CD1c-positive myeloid dendritic cell (primary cell): Measurements from ENCODE around the gene CACNA2D2.

Experiments used
- DNase-seq: peaks from one replicate; pipeline ENCODE4 v3.0.0-alpha.2; 2016; ENCODE audit errors: extremely low spot score

The CACNA2D2 gene

DNA sequence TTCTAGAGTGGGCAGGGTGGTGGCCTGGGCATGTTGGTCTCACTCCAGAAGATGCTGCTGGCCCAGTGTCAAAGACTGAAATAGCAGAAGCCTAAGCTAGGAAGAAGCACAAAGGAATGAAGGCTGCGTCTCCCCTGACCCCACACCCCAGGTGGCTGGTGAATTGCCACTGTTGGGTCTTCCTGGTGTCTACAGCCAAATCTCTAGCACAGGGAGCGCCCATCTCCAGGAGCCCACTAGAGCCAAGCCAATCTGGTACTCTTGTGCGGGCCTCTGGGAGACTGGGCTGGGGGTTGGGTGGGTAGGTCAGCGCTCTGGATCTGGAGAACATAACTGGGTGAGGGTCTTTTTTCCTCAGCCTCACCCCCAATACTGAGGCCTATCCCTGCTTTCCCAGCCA, 176.3 kb downstream of the CACNA2D2 start:
- DNase-seq, result no peak

DNA sequence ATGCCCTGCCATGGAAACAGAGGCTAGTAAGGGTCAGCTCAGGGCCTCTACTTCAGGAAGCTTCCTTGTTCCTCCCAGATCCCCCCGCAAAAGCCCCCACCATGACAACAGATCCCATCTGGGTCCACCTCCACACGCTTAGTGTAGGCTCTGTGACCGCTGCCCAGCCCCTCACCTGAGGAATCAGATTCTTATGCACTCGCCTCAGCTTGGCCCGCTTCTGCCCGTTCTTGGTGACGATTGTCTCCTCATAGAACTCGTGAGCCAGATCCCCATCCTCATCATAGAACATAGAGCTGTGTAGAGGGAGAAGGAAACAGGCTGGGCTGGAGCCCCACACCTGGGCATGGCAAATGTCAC, 177.3 kb downstream of the CACNA2D2 start:
- DNase-seq, result no peak

DNA sequence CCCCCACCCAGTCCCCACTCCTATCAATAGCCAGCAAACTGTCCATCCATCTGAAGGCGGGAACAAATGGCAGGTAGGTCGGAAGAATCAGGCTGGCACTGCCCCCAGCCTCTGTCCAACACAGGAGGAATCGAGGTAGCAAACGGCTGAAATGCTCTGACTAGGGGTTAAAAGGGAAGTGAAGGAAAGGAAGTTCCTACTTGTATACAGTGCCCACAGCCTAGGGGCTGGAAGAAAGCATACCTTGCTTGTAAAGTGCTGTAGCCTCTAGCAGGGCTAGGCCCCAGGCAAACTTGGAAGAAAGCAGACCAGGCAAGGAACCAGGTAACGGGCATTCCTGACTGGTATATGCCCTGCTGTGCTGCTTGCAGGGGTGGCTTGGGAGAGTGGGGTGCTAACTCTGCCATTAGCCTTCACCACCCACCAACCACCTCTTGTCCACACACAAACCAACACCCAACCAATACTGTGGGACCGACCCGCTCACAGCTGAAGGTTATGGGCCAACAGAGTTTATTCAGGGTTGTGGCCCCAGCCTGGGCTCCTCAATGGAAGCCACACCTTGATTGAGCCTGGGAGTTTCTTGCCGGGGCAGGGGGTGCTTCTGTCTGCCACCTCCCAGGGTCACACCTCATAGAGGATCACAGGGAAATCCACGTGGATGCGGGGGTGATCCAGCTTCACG, 177.8 kb downstream of the CACNA2D2 start:
- peak; percentile 36 for DNase-seq

DNA sequence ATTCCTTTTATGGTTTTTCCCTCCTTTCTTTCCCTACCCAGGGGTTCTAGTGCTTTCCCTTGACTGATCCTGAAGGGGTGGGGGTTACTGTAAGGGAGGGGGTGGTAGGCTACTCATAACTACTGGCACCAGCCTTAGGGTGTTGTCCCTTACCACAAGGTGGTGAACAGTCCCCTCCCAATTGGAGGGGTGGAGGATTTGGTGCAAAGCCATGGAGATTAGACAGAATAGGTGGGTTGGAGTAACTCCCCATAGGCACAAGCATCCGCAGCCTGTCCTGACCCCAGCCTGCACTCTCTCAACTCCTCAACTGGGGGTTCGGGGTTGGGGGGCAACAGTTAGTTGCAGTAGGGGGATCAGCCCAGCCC, 178.3 kb downstream of the CACNA2D2 start:
- DNase-seq, result no peak

DNA sequence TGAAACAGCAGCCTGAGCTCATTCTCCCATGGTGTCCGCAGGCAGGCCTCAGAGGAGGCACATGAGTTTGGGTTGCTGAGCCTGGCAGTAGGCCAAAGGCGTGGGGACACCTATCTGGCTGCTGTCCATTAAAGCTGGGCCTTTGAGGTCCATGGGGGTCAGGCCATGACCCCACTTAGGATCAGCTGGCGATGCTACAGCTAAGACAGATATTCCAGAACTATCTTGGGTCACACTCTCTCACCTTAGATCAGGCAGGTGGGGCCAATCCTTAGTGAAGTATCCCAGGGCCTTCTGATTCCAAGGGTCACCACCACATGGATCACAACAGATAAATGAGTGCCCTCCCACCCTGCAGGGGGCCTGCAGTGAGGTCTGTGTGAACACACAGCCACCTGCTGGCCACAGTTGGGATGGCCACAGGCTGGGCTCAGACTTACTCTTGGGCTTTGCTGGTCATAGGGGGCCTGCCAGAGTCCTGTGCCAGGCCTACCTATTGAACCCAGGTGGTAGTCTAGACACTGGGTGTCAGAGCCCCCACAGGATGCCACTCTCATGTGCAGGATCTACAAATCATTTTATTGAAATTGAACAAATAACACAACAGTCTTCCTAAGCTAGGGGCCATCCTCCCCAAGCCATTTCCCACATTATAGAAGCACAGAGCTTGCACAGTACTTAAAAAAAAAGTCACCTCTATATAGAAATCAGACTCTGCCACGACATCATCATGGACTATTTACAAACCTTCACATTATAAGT, 178.9 kb downstream of the CACNA2D2 start:
- peak; percentile 64 for DNase-seq

DNA sequence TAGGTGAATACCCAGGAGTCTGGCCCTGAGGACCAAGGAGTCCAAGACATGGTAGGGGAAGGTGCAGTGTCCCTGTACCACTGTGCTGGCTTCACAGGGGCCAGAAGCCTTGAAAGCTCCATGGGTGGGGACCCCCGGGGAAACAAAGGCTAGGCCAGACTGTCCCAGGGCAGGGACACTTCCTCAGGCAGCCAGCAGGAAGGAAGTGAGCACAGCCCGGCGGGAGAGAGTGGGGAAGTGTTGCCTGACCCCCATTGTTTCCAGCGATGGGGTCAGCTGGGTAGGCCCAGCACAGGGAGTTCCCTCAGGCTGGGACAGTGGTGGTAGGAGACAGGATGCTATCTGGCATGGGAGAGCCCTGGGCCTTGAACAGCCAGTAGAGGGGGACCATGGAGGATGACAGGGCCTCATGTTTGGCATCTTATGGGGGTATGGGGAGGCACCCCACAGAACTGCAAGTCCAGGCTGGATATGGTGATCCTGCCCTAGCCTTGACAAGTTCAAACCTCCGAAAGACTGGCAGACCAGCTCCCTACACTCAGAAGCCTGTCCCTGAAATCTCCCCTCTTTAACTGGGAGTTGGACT, 179.7 kb downstream of the CACNA2D2 start:
- peak; percentile 32 for DNase-seq

DNA sequence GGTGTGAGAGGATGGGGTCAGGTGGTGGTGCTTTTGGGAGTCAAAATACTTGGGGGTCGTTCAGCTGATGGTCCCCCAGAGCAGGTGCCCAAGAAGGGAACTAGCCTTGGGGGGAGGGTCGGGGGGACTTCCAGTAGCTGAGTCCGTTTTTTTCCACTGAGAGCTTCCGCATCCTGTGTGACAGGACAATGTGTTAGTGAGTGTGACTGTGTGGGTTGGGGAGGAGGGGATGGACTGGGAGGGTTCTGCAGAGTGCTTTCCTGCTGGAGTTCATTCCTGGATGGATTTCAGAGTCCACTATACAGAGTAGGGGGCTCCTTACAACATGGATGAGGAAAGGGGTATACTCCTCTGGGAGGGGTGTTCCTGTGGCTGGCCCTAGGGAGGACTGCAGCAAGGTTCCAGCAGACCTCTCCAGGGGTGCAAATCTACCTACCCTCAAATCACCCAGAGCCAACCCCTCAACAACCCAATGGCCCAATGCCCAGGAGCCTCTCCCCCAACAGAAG, 180.3 kb downstream of the CACNA2D2 start:
- peak; percentile 55 for DNase-seq

DNA sequence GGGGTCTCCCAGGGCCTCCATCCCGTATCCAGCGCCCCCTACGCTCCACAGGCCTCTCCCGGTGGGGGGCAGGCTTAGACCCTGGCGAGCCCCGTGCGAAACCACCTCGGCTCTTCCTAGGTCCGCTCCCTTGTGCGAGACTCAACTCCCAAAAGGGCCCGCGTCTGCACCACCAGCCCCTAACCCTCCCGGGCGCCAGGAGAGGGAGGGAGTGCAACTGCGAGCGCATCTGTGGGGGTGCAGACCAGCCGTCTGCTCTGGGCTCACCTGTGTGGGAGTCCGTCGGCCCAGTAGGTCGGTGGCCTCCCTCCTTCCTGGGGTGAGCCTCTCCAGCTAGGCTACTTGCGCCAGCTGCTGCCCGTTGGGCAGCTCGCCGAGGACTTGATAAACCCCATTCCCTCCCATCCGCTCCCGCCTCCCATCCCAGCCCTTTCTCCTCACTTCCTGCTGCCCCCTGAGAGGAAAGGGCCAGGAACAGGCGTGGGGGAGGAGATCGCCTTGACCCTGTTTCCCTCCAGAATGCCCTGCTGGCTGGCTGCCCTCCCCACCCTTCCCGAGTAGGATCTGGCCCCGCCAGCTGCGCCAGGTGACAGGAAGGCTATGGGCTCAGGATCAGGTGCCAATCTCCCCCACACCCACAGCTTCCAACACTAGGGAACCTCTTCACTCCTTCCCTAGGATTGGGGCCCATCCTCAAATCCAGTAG, 180.9 kb downstream of the CACNA2D2 start, which contains the start of gene HYAL2:
HYAL2 (minus strand) TSS at position 360 of the 706 bp plus-strand sequence. CDS start 2,256 bp downstream, outside the sequence.
- DNase-seq, result no peak

DNA sequence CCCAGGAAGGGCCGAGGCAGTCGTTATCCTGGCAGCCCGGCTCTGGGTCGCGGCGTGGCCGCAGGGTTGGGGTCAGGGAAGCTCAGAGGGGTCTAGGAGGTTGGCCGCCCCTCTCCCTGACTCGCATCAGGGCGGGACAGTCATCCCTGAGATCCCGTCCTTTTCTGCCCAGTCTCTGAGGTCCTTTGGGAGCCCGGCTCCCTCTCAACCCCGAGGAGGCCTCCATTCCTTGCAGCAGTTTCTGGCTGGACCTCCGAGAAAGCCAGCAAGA, 181.4 kb downstream of the CACNA2D2 start:
- DNase-seq, result no peak

DNA sequence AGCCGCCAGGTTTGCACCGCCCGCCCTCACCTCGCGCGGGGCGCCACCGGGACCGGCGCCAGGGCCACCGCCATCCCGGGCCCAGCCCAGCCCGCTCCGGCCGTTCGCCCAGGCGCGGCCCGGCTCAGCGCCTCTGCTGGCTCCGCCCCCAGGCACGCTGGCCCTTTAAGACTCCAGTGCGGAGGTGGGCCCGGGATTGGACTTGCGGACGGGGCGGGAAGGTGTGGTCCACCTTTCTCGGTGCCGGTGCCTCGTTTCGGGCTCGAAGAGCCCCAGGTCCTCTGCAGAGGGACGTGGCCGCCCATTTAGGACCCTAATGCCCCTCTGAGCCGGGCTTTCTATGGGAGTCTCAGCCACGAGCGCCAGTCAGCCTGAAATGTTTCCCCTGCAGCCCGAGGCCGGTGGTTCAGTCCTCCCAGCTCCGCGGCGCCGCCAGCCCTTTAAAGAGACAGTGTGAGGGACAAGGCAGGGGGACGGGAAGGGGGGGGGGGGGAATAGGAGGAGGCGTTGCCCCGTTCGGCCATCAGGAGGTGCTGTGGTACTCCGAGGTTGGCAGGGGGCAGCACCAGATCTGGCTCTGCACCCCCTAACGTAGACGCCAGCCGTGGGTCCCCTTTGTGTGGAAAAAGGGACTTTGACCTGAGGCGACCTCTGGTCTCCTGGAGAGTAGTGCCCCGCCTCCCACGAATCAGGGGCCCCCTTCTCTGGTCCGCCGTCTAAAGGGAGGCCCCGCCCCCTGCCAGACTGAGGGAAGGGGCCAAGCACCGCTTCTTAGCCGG, 181.9 kb downstream of the CACNA2D2 start:
- peak; percentile 87 for DNase-seq

DNA sequence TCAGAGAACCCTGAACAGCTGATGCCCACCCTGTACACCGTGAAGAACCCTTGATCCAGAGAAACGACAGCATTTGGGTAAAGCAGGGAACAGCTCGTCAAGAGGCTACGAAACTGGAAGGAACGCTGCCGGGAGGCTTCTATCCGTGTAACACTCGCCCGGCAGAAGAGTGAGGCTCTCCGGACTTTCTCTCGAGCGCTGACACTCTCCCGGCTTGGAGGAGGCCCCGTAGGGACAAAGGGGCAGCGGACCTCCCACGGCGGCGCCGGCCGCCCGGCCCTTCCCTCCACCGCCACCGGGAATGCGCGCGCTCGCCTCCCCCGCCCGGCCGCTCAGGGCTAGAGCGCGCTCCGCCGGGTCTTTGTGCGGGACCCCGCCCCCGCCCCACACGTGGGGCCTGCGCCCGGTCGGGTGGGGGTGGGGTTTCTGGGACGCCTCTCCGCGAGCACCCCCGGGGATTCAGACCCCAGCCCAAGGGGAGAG, 182.5 kb downstream of the CACNA2D2 start:
- peak; percentile 74 for DNase-seq

DNA sequence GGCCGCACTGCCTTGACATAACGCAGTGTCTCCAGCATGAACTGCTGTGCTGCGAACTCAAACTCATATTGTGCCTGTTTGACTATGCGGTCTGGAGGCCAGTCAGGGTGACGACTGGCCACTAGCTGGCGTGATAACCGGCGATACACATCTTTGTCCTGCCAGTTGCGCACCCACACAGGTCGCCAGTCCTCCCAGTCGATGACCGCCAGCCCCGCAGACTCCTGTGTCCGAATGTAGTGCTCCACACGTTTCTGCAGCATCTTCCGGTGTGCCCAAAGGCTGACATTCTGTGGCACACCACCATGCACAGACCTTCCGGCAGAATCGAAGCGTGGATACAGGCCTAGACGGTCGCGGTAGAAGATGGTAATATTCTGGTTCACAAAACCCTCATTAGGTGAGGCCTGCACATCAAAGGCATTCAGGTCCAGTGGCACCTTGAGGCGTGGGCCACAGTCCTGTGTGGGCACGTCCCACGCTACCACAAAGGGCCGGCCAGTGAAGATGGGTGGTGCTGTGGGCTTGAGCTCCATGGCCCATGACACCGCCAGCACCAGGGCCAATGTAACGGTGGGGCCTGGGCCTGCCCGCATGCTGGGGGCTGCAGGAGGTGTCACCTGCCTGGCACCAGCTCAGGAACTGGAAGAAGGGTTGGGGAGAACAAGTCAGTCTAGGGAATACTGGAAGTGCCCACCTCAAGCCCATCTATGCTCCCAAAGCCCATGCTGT, 183.4 kb downstream of the CACNA2D2 start:
- no peak for DNase-seq

DNA sequence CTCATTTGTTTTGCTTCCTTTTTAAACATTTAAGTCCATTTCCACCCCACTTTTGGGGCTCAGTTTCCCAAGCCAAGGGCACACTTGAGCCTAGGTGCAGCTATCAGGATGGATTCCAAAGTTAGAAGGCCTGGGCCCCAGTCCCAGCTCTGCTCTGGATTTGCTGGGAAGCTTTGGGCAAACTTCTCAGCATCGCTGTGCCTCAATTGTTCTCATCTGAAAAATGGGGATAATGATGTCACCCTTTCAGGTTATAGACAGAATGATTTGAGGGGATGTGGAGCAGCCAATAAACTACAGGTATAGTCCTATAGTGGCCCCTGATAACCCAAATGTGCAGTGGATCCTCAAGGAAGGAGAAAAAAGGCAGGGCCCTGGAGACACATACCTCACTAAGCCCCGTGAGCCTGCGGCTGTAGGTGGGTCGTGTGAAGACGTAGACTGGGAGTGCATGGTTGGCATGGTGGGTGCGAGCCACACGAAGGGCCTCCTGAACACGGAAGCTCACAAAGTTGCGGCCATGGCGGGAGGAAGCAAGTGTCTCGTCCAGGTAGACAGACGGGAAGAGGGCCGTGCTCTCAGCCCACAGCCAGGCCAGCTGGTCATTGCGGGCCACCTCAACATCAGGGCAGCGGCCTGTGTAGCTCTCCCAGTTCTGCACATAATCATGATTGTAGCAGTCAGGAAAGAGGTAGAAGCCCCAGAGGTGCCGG, 184.1 kb downstream of the CACNA2D2 start:
- DNase-seq, result no peak

DNA sequence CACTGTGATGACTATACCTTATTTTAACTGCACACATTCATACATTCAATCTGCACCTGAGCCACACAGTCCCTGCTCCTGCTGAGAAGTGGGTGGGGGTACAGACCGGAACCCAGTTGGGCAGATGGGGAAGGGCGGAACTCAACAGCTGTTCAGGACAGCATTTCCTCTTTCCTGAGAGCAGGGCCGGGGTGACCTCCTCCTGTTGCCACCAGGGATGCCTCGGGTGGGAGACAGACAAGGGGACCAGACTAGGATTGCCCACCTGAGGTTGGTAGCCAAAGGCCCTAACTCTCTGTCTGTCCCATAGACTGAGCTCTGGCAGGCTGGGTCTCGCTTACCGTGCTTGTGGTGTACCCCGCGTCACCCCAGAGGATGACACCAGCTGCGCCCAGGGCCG, 184.8 kb downstream of the CACNA2D2 start:
- peak; percentile 51 for DNase-seq

DNA sequence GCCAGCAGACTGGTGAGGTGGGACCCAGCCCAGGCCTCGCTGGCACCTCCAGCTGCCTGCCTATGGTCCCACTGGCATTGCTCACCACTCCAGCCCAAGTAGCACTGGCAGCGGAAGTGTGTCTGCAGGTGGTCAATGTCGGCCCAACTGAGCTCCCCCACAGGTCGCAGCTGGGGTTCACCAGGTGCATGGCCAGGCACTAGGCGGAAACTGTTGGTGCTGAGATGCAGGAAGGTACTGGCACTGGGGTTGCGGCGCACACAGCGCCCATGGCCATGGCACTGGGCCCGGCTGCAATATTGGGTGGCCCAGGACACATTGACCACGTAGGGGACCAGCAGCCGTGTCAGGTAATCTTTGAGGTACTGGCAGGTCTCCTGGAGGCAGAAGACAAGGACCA, 185.3 kb downstream of the CACNA2D2 start:
- no peak for DNase-seq

DNA sequence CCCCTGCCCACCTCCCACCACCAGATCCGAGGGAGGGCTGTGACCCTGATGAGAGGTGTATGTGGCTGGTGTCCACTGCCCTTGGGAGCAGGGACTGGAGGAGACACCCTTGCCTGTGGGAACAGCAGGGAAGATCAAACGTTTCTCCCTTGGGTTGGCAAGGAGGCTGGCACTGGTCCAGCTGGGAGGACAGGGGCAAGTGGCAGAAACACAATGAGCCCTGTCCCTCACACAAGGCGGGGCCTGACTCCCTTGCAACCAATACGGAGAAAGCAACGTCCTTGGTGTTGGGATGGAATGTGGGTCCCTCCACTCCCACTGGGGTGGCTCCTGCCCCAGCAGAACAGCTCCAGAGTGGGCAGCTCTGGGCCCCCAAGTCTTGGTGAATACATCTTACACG, 186.1 kb downstream of the CACNA2D2 start:
- no peak for DNase-seq

DNA sequence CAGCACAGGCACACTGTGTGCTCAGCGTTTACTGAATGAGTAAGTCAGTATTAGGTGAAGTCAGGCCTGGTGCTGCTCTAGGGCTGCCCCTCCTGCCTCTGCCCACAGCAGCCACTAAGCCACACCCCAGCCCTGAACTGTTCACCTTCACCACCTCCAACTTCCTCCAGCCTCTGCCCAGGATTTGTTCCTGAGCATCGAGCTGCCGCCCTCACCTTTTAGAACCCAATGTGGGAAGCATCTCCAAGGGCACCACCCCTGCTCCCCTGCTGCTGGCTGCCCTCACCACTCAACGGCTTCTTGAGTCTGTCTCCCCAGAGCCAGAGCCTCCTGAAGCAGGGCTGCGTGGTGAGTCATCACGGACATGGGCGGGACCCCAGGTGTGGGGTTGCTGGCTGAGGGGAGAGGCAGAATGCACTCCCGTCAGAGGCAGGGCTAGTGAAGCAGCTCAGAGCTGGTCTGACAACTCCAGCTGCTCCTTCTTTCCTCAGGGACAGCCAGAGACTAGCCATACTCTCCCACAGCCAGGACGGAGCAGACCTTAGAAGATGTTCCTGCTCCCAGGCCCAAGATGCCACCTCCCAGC, 186.7 kb downstream of the CACNA2D2 start:
- no peak for DNase-seq

DNA sequence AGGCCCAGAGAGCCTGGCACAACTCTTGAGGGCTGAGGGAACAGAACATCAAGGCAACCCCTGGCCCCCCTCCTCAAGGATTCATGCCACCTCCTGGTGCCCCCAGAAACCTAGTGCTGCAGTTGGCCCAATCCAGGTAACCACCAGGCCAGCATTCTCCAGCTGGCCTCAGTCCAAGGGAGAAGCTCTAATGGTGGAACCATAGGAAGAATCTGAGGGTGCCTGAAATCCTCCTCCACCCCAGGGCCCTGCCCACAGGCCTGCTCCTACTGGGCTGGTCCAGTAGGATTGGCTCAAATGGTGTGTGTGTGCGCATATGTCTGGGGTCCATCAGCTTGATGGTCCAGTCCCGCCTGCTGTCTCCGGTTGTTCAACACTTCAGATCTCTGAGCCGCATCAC, 188.6 kb downstream of the CACNA2D2 start:
- no peak for DNase-seq

DNA sequence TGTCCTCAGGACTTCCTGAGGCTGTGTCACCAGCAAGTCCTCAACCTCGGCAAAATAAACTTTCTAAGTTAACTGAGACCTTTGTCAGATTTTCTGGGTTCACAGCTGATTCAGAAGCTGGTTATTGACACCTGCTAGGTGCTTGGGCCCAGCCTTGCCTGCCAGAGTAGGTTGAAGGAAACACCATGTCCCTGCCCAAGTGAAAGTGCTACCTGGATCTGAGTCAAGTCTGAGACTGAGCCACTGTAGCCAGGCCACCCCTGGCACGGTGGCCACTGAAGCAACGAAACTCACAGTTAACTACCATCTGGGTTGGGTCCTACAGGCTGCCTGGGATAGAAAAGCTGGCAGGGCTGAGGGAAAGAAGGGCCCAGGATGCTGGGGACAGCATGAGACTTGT, 189.1 kb downstream of the CACNA2D2 start:
- no peak for DNase-seq
